H9 (cell line): ENCODE results near the gene FBLN2. TPM values are rescaled to one million over a fixed set of nuclear protein-coding genes. Genes with fewer than 3 reads are reported as not detected.

Experiments used
- DNase-seq: peaks from one replicate; pipeline ENCODE4 v3.0.0-alpha.2; 2017
- H2AFZ ChIP-seq: one replicate; pipeline ENCODE4 v1.6.1; 2013; ENCODE audit warnings: mild to moderate bottlenecking, low read length, control low read depth, moderate library complexity
- H2AK5ac ChIP-seq: 2 replicates; pipeline ENCODE4 v1.6.1; 2013; ENCODE audit warnings: low read length, control low read depth, mixed read lengths; ENCODE audit not compliant: insufficient read length
- H2BK120ac ChIP-seq: one replicate; pipeline ENCODE4 v1.6.1; 2013; ENCODE audit warnings: low read depth, mild to moderate bottlenecking, low read length, control low read depth, inconsistent platforms; ENCODE audit not compliant: poor library complexity, severe bottlenecking
- H2BK12ac ChIP-seq: 2 replicates; pipeline ENCODE4 v1.6.1; 2013; ENCODE audit warnings: low read length, control low read depth, mixed read lengths, low read depth; ENCODE audit not compliant: insufficient read length
- H2BK15ac ChIP-seq: 2 replicates; pipeline ENCODE4 v1.6.1; 2013; ENCODE audit warnings: low read depth, low read length, control low read depth
- H2BK20ac ChIP-seq: one replicate; pipeline ENCODE4 v1.6.1; 2013; ENCODE audit warnings: low read depth, mild to moderate bottlenecking, low read length, control low read depth, inconsistent platforms; ENCODE audit not compliant: poor library complexity, severe bottlenecking
- H2BK5ac ChIP-seq: 2 replicates; pipeline ENCODE4 v1.6.1; 2013; ENCODE audit warnings: low read length, control low read depth, mixed read lengths; ENCODE audit not compliant: insufficient read length
- H3K14ac ChIP-seq: 2 replicates; pipeline ENCODE4 v1.6.1; 2013; ENCODE audit warnings: low read length, control low read depth; ENCODE audit not compliant: insufficient read depth
- H3K18ac ChIP-seq: 2 replicates; pipeline ENCODE4 v1.6.1; 2013; ENCODE audit warnings: low read depth, mild to moderate bottlenecking, mixed read lengths, low read length, control low read depth; ENCODE audit not compliant: insufficient read length
- H3K23ac ChIP-seq: 2 replicates; pipeline ENCODE4 v1.6.1; 2013; ENCODE audit warnings: low read length, control low read depth, mixed read lengths, low read depth; ENCODE audit not compliant: insufficient read length
- H3K23me2 ChIP-seq: 2 replicates; pipeline ENCODE4 v1.6.1; 2013; ENCODE audit warnings: low read depth, mild to moderate bottlenecking, mixed read lengths, low read length, control low read depth; ENCODE audit not compliant: insufficient read length, poor library complexity, severe bottlenecking
- H3K27ac ChIP-seq: 2 replicates; pipeline ENCODE4 v1.5.1; 2013; ENCODE audit warnings: low read length, control low read depth, mixed read lengths, low read depth; ENCODE audit not compliant: insufficient read length
- H3K27me3 ChIP-seq: 2 replicates; pipeline ENCODE4 v1.6.1; 2013; ENCODE audit warnings: low read length, control low read depth, inconsistent platforms; ENCODE audit not compliant: insufficient read depth
- H3K4ac ChIP-seq: 2 replicates; pipeline ENCODE4 v1.6.1; 2013; ENCODE audit warnings: low read depth, mild to moderate bottlenecking, control low read depth, inconsistent platforms, low read length, moderate library complexity
- H3K4me1 ChIP-seq: 2 replicates; pipeline ENCODE4 v1.6.1; 2013; ENCODE audit warnings: low read length, control low read depth, inconsistent platforms; ENCODE audit not compliant: insufficient read depth
- H3K4me2 ChIP-seq: 2 replicates; pipeline ENCODE4 v1.6.1; 2013; ENCODE audit warnings: low read length, control low read depth, mixed read lengths; ENCODE audit not compliant: insufficient read length, insufficient read depth
- H3K56ac ChIP-seq: 2 replicates; pipeline ENCODE4 v1.6.1; 2013; ENCODE audit warnings: low read depth, mild to moderate bottlenecking, mixed read lengths, low read length, control low read depth; ENCODE audit not compliant: insufficient read length
- H3K79me1 ChIP-seq: 2 replicates; pipeline ENCODE4 v1.6.1; 2013; ENCODE audit warnings: low read depth, mild to moderate bottlenecking, moderate library complexity, low read length, control low read depth, inconsistent platforms; ENCODE audit not compliant: insufficient read depth, poor library complexity, severe bottlenecking
- H3K79me2 ChIP-seq: 2 replicates; pipeline ENCODE4 v1.6.1; 2013; ENCODE audit warnings: low read length, control low read depth, inconsistent platforms; ENCODE audit not compliant: insufficient read depth
- H3K9ac ChIP-seq: 2 replicates; pipeline ENCODE4 v1.6.1; 2013; ENCODE audit warnings: low read length, control low read depth, mixed read lengths; ENCODE audit not compliant: insufficient read length; ENCODE audit errors: extremely low read depth
- H3K9me3 ChIP-seq: one replicate; pipeline ENCODE4 v1.6.1; 2013; ENCODE audit warnings: low read depth, low read length, inconsistent platforms; ENCODE audit not compliant: control insufficient read depth
- H3T11ph ChIP-seq: one replicate; pipeline ENCODE4 v1.6.1; 2013; ENCODE audit warnings: mild to moderate bottlenecking, low read length, control low read depth, inconsistent platforms
- H4K20me1 ChIP-seq: one replicate; pipeline ENCODE4 v1.6.1; 2013; ENCODE audit not compliant: control insufficient read depth, insufficient read length, insufficient read depth
- H4K5ac ChIP-seq: 2 replicates; pipeline ENCODE4 v1.6.1; 2013; ENCODE audit warnings: low read depth, mild to moderate bottlenecking, mixed read lengths, low read length, control low read depth; ENCODE audit not compliant: insufficient read length
- H4K8ac ChIP-seq: replicated peaks from 2 replicates; pipeline ENCODE4 v1.6.1; 2013; ENCODE audit warnings: low read length, control low read depth, mixed read lengths, low read depth; ENCODE audit not compliant: insufficient read length
- H4K91ac ChIP-seq: 2 replicates; pipeline ENCODE4 v1.6.1; 2013; ENCODE audit warnings: low read depth, mild to moderate bottlenecking, moderate library complexity, mixed read lengths, low read length, control low read depth; ENCODE audit not compliant: insufficient read length
- H3K27ac Mint-ChIP-seq, 3 experiments: 2 replicates in 2 of 3; 3 replicates in 1 of 3; pipeline ENCODE4 v1.8.0; 2020 to 2021; ENCODE audit warnings: mixed read lengths in 3 of 3, mild to moderate bottlenecking in 1 of 3, moderate library complexity in 1 of 3
- H3K27me3 Mint-ChIP-seq: 2 replicates; pipeline ENCODE4 v1.8.0; 2021; ENCODE audit warnings: low read depth, mild to moderate bottlenecking, moderate library complexity, mixed read lengths
- H3K36me3 Mint-ChIP-seq, 3 experiments: 2 replicates in 2 of 3; 3 replicates in 1 of 3; pipeline ENCODE4 v1.8.0; 2020 to 2021; ENCODE audit warnings: low read depth in 3 of 3, mixed read lengths in 3 of 3; ENCODE audit not compliant: insufficient read depth in 1 of 3
- H3K4me1 Mint-ChIP-seq, 2 experiments: 2 replicates each; pipeline ENCODE4 v1.8.0; 2020; ENCODE audit warnings: mixed read lengths in 2 of 2
- H3K4me3 Mint-ChIP-seq, 2 experiments: 2 replicates in 1 of 2; 3 replicates in 1 of 2; pipeline ENCODE4 v1.8.0; 2020 to 2021; ENCODE audit warnings: mild to moderate bottlenecking in 2 of 2, mixed read lengths in 2 of 2, moderate library complexity in 1 of 2
- H3K9me3 Mint-ChIP-seq, 2 experiments: 2 replicates in 1 of 2; 3 replicates in 1 of 2; pipeline ENCODE4 v1.8.0; 2020; ENCODE audit warnings: mild to moderate bottlenecking in 2 of 2, mixed read lengths in 2 of 2, moderate library complexity in 1 of 2
- WGBS: extraction: QIAGEN DNeasy Blood & Tissue Kit; methylation state at CpG from one replicate; pipeline ENCODE4 v1.1.7; 2013; ENCODE audit warnings: missing lambda C conversion rate, low lambda C conversion rate, mixed read lengths; ENCODE audit not compliant: insufficient read length; ENCODE audit errors: extremely low coverage; 5-methylcytosine and 5-hydroxymethylcytosine counted together
- total RNA-seq: library from RNA; stranded (reverse); gene quantifications from 2 replicates; pipeline ENCODE4 v1.2.1, GENCODE V29; 2021
- TF ChIP-seq, protein P1 (sequence below): fragments of 200-600 bp; sonication (generic); conservative IDR thresholded peaks from 3 replicates; pipeline ENCODE4 v1.8.0; 2021; ENCODE audit warnings: antibody characterized with exemption, mild to moderate bottlenecking

The FBLN2 gene
- total RNA-seq, 1 experiment from 2014 or later, result 11.8 TPM

GRCh38 chr3:13610006-13610570, 61.2 kb downstream of the FBLN2 start:
- Histone ChIP-seq H2AFZ (no peak overlapping the region), H4K91ac (no peak overlapping the region), H3K14ac (no peak overlapping the region; the same call in 1 of the 2 replicates), H2BK15ac (no peak overlapping the region), H4K5ac (no peak overlapping the region), H3K56ac (no peak overlapping the region), H2BK20ac (no peak overlapping the region), H2AK5ac (no peak overlapping the region), H4K8ac (no peak overlapping the region), H2BK5ac (no peak overlapping the region), H3K27me3 (no peaks in the 10 kb centered on the region), H2BK120ac (no peak overlapping the region), H3K18ac (no peak overlapping the region), H3K9ac (no peak overlapping the region), H3K79me2 (no peaks in the 10 kb centered on the region), H3K23me2 (no peaks in the 10 kb centered on the region), H2BK12ac (no peak overlapping the region), H4K20me1 (no peaks in the 10 kb centered on the region), H3K9me3 (no peaks in the 10 kb centered on the region), H3T11ph (no peak overlapping the region), H3K27ac (no peak overlapping the region), H3K4me1 (no peaks in the 10 kb centered on the region; the same call in 1 of the 2 replicates), H3K4me2 (no peak overlapping the region), H3K23ac (no peak overlapping the region), H3K4ac (no peak overlapping the region), H3K79me1 (no peaks in the 10 kb centered on the region)
- TF ChIP-seq, protein P1, sequence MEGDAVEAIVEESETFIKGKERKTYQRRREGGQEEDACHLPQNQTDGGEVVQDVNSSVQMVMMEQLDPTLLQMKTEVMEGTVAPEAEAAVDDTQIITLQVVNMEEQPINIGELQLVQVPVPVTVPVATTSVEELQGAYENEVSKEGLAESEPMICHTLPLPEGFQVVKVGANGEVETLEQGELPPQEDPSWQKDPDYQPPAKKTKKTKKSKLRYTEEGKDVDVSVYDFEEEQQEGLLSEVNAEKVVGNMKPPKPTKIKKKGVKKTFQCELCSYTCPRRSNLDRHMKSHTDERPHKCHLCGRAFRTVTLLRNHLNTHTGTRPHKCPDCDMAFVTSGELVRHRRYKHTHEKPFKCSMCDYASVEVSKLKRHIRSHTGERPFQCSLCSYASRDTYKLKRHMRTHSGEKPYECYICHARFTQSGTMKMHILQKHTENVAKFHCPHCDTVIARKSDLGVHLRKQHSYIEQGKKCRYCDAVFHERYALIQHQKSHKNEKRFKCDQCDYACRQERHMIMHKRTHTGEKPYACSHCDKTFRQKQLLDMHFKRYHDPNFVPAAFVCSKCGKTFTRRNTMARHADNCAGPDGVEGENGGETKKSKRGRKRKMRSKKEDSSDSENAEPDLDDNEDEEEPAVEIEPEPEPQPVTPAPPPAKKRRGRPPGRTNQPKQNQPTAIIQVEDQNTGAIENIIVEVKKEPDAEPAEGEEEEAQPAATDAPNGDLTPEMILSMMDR, result no peak
- no peak for DNase-seq
- H3K27ac Mint-ChIP-seq, result no peak overlapping the region; a peak in 1 of 7 replicates
- no peak overlapping the region; a peak in 1 of 5 replicates for H3K4me3 Mint-ChIP-seq
- peaks cover 1% of the 10 kb centered on the region for H3K27me3 Mint-ChIP-seq
- H3K36me3 Mint-ChIP-seq, result peaks cover 0 to 6% (median 0%) of the 10 kb centered on the region in 3 experiments; a peak in 3 of 7 replicates
- H3K9me3 Mint-ChIP-seq, result peaks cover 0 to 2% of the 10 kb centered on the region in 2 experiments; a peak in 2 of 5 replicates
- WGBS, result no CpG with 5 or more reads among the region's 7 CpGs
- no peaks in the 10 kb centered on the region for H3K4me1 Mint-ChIP-seq
